COLO829 (cell line): ENCODE results near the gene MLXIP.

Source experiments
- DNase-seq: peaks from one replicate; pipeline ENCODE4 v3.0.0; 2012; ENCODE audit warnings: low spot score

The MLXIP gene

GRCh38 chr12:122126342-122126635 is 47.7 kb downstream of the MLXIP start:
- no peak for DNase-seq

GRCh38 chr12:122126713-122127597 is 48.4 kb downstream of the MLXIP start:
- peak; percentile 16 for DNase-seq

GRCh38 chr12:122127839-122128238 is 49.3 kb downstream of the MLXIP start:
- no peak for DNase-seq

- no peak for DNase-seq
Measured at GRCh38 chr12:122128481-122128880, 49.9 kb downstream of the MLXIP start.

GRCh38 chr12:122129131-122129530 is 50.6 kb downstream of the MLXIP start:
- no peak for DNase-seq

- no peak for DNase-seq
Measured at GRCh38 chr12:122130150-122130549, 51.6 kb downstream of the MLXIP start.

GRCh38 chr12:122133192-122133950 is 54.8 kb downstream of the MLXIP start:
- no peak for DNase-seq

GRCh38 chr12:122135437-122136031 is 57.0 kb downstream of the MLXIP start:
- DNase-seq, result no peak

- DNase-seq, result no peak
Measured at GRCh38 chr12:122137229-122137628, 58.7 kb downstream of the MLXIP start.

GRCh38 chr12:122137681-122138080 is 59.1 kb downstream of the MLXIP start:
- no peak for DNase-seq

- no peak for DNase-seq
Measured at GRCh38 chr12:122138181-122138580, 59.6 kb downstream of the MLXIP start.

GRCh38 chr12:122138616-122139015 is 60.1 kb downstream of the MLXIP start:
- DNase-seq, result no peak

GRCh38 chr12:122139266-122139665 is 60.7 kb downstream of the MLXIP start:
- no peak for DNase-seq

- no peak for DNase-seq
Measured at GRCh38 chr12:122139941-122140340, 61.4 kb downstream of the MLXIP start.

GRCh38 chr12:122140467-122141257 is 62.1 kb downstream of the MLXIP start:
- no peak for DNase-seq

GRCh38 chr12:122141911-122142725 is 63.6 kb downstream of the MLXIP start:
- no peak for DNase-seq

- no peak for DNase-seq
Measured at GRCh38 chr12:122142857-122143256, 64.3 kb downstream of the MLXIP start.

GRCh38 chr12:122144885-122145284 is 66.3 kb downstream of the MLXIP start:
- no peak for DNase-seq

- no peak for DNase-seq
Measured at GRCh38 chr12:122145505-122146330, 67.2 kb downstream of the MLXIP start.

GRCh38 chr12:122147514-122148290 is 69.1 kb downstream of the MLXIP start:
- DNase-seq, result no peak
